Prostate gland (tissue), 2 donors: ENCODE measurements around the gene PRCP. TPM values are rescaled to one million over a fixed set of nuclear protein-coding genes. Genes with fewer than 3 reads are reported as not detected.
"Not testable (repeated sequence)": the region's sequence is repeated elsewhere in the genome, so short reads cannot be mapped to it uniquely, and the experiment has no call there.

ENCODE experiments used
- DNase-seq: peaks from one replicate; pipeline ENCODE4 v3.0.0-alpha.2; 2019; ENCODE audit warnings: low spot score
- H3K27ac ChIP-seq, 2 donors: fragments of 200-600 bp; sonication (generic); 2 replicates each; pipeline ENCODE4 v1.5.1; 2017 to 2019
- H3K27me3 ChIP-seq: fragments of 200-600 bp; sonication (generic); replicated peaks from 2 replicates; pipeline ENCODE4 v1.5.1; 2019; ENCODE audit not compliant: insufficient read depth
- H3K36me3 ChIP-seq, 2 donors: fragments of 200-600 bp; sonication (generic); 1 replicate in 1 of 2; 2 replicates in 1 of 2; pipeline versions ENCODE4 v1.5.1 to v1.8.1; 2017 to 2019
- H3K4me1 ChIP-seq: fragments of 200-600 bp; sonication (generic); replicated peaks from 2 replicates; pipeline ENCODE4 v1.5.1; 2019
- H3K4me3 ChIP-seq, 2 donors: fragments of 200-600 bp; sonication (generic); 2 replicates each; pipeline ENCODE4 v1.5.1; 2017 to 2019
- H3K9me3 ChIP-seq: fragments of 200-600 bp; sonication (generic); 2 replicates; pipeline ENCODE4 v1.5.1; 2017
- CTCF ChIP-seq, 4 experiments: fragments of 200-600 bp in 2 of 4; fragments of 450-650 bp in 2 of 4; sonication (generic) in 2 of 4; IDR thresholded peaks; 1 replicate in 3 of 4; 2 replicates in 1 of 4; pipeline ENCODE4 v1.5.1; 2016 to 2019; ENCODE audit warnings: antibody characterized with exemption in 4 of 4, mild to moderate bottlenecking in 2 of 4, moderate library complexity in 2 of 4
- POLR2A ChIP-seq: fragments of 450-650 bp; IDR thresholded peaks from one replicate; pipeline ENCODE4 v1.6.1; 2016; ENCODE audit warnings: antibody characterized with exemption, mild to moderate bottlenecking
- POLR2AphosphoS5 ChIP-seq: sonication (generic); formaldehyde crosslinking; IDR thresholded peaks from one replicate; pipeline ENCODE4 v1.6.1; 2017; ENCODE audit warnings: antibody characterized with exemption
- WGBS: methylation state at CpG from one replicate; pipeline ENCODE4 v1.1.5; 2018; 5-methylcytosine and 5-hydroxymethylcytosine counted together
- intact Hi-C: fragments of 100-400 bp; cut with DNase I; formaldehyde crosslinking; loops from one replicate; pipeline ENCODE4 v1.14.2; 2022
- total RNA-seq, 2 donors: library from RNA; depleted of rRNA; stranded (reverse); fragments of >200 nt; gene quantifications; one replicate each; pipeline ENCODE4 v1.1.0, GENCODE V29; 2016

Gene PRCP
- total RNA-seq, 2 donors from 2014 or later: 41.8 to 67.7 TPM

DNA sequence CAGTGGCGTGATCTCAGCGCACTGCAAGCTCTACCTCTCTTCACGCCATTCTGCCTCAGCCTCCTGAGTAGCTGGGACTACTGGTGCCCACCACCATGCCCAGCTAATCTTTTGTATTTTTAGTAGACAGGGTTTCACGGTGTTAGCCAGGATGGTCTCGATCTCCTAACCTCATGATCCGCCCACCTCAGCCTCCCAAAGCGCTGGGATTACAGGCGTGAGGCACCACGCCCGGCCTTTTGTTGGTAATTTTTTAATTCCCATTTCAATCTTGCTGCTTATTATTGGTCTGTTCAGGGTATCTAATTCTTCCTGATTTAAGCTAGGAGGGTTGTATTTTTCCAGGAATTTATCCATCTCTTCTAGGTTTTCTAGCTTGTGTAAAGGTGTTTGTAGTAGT lies 19.6 kb upstream of the PRCP start:
- H3K36me3 ChIP-seq, intact Hi-C loops, H3K9me3 ChIP-seq, H3K27ac ChIP-seq, H3K4me3 ChIP-seq, H3K4me1 ChIP-seq, DNase-seq, H3K27me3 ChIP-seq: not testable (repeated sequence)
- WGBS: 95% methylated on average over 10 of the region's 10 CpGs

- TF ChIP-seq CTCF (IDR thresholded peaks at IDR 0.05) (no peak), POLR2A (no peak), POLR2AphosphoS5 (no peak)
- Histone ChIP-seq H3K27ac (no peak overlapping the region), H3K4me1 (no peaks in the 10 kb centered on the region), H3K36me3 (no peaks in the 10 kb centered on the region), H3K27me3 (no peaks in the 10 kb centered on the region), H3K9me3 (no peaks in the 10 kb centered on the region), H3K4me3 (no peak overlapping the region)
- DNase-seq: no peak
- intact Hi-C loops: loop anchor here (5.0 to 10.0 kb wide), 2 partner anchors 256 to 338 kb away; no protein-coding TSS in a partner anchor
- WGBS: 41% methylated on average over 7 of the region's 7 CpGs
These were observed 8.9 kb upstream of the PRCP start for GRCh38 chr11:82909015-82909640.

GRCh38 chr11:82908311-82908710 lies 8.1 kb upstream of the PRCP start:
- H3K4me3 ChIP-seq: no peak overlapping the region
- no peaks in the 10 kb centered on the region for H3K36me3 ChIP-seq
- no peaks in the 10 kb centered on the region for H3K4me1 ChIP-seq
- TF ChIP-seq POLR2A (no peak), CTCF (IDR thresholded peaks at IDR 0.05) (no peak), POLR2AphosphoS5 (no peak)
- no peak for DNase-seq
- intact Hi-C loops: loop anchor here (5.0 to 10.0 kb wide), 2 partner anchors 256 to 339 kb away; no protein-coding TSS in a partner anchor
- H3K27ac ChIP-seq: no peak overlapping the region
- H3K27me3 ChIP-seq: no peaks in the 10 kb centered on the region
- no peaks in the 10 kb centered on the region for H3K9me3 ChIP-seq

GRCh38 chr11:82907371-82907770 lies 7.1 kb upstream of the PRCP start:
- Histone ChIP-seq H3K9me3 (no peaks in the 10 kb centered on the region), H3K27me3 (no peaks in the 10 kb centered on the region), H3K4me3 (no peak overlapping the region), H3K27ac (no peak overlapping the region), H3K36me3 (no peaks in the 10 kb centered on the region), H3K4me1 (no peaks in the 10 kb centered on the region)
- intact Hi-C loops: loop anchor here (5.0 to 10.0 kb wide), 2 partner anchors 257 to 340 kb away; no protein-coding TSS in a partner anchor
- DNase-seq: no peak
- 84% methylated on average over 5 of the region's 5 CpGs for WGBS
- no peak for TF ChIP-seq POLR2AphosphoS5
- no peak for TF ChIP-seq POLR2A
- no peak for TF ChIP-seq CTCF (IDR thresholded peaks at IDR 0.05)

- TF ChIP-seq POLR2AphosphoS5 (no peak), CTCF (IDR thresholded peaks at IDR 0.05) (no peak), POLR2A (no peak)
- no peaks in the 10 kb centered on the region for H3K36me3 ChIP-seq
- no peak for DNase-seq
- intact Hi-C loops: loop anchor here (5.0 to 10.0 kb wide), 2 partner anchors 258 to 340 kb away; no protein-coding TSS in a partner anchor
- no peak overlapping the region for H3K4me3 ChIP-seq
- H3K9me3 ChIP-seq: no peaks in the 10 kb centered on the region
- WGBS: 20% methylated on average over 2 of the region's 2 CpGs
- no peaks in the 10 kb centered on the region for H3K4me1 ChIP-seq
- no peaks in the 10 kb centered on the region for H3K27me3 ChIP-seq
- H3K27ac ChIP-seq: no peak overlapping the region
These were observed 6.7 kb upstream of the PRCP start for GRCh38 chr11:82906931-82907330.
